HCT116 (cell line): ENCODE measurements around the gene CELA2A. TPM values are rescaled to one million over a fixed set of nuclear protein-coding genes. Genes with fewer than 3 reads are reported as not detected.

Experiments
- ATAC-seq: fragments of 200-7000 bp; cut with Tn5 transposase; 2 replicates; pipeline ENCODE4 v1.9.1; 2020; ENCODE audit warnings: mild to moderate bottlenecking, moderate library complexity
- BruUV-seq: library from RNA; stranded (reverse); fragments of 400-500 nt; replicated peaks from 2 replicates; lab custom pipeline; 2021; lab: Mats Ljungman, UMichigan
- CTCF ChIA-PET: fragments of 300-600 bp; sonication (Branson Sonifier 250); formaldehyde crosslinking; loops from one replicate; lab custom pipeline; 2021; ENCODE audit warnings: antibody characterized with exemption; lab: Charles Lee
- POLR2A ChIA-PET: fragments of 300-600, 350-600 bp; sonication (Branson Sonifier 250); formaldehyde crosslinking; loops from one replicate; lab custom pipeline; 2021; ENCODE audit warnings: antibody characterized with exemption; lab: Charles Lee
- RAD21 ChIA-PET, 2 experiments: fragments of 300-600 bp; sonication (Branson Sonifier 250); formaldehyde crosslinking; loops; one replicate each; lab custom pipeline; 2023; ENCODE audit warnings: low total read pairs in 2 of 2; ENCODE audit not compliant: uncharacterized antibody in 2 of 2, unreplicated experiment in 2 of 2, low non-redundant PET in 1 of 2; lab: Charles Lee
- DNase-seq: peaks from one replicate; pipeline ENCODE4 v3.0.0-alpha.2; 2010; ENCODE audit warnings: low read depth, low spot score
- H2AFZ ChIP-seq: fragments of 200-600 bp; shearing (Covaris generic), sonication (generic); 2 replicates; pipeline ENCODE4 v1.6.1; 2017; ENCODE audit warnings: low read depth, mixed run types, mixed read lengths, antibody characterized with exemption, low read length; ENCODE audit not compliant: poor library complexity, severe bottlenecking
- H3K27ac ChIP-seq: 2 replicates; pipeline ENCODE4 v1.5.1; 2012; ENCODE audit warnings: low read depth, low read length
- H3K27me3 ChIP-seq: fragments of 200-600 bp; sonication (generic); 2 replicates; pipeline ENCODE4 v1.6.1; 2016; ENCODE audit warnings: mixed run types, low read length, mixed read lengths; ENCODE audit not compliant: insufficient read depth
- H3K36me3 ChIP-seq, 2 experiments: fragments of 200-500 bp in 1 of 2; fragments of 200-600 bp in 1 of 2; sonication (Bioruptor generic) in 1 of 2; sonication (generic) in 1 of 2; 2 replicates each; pipeline versions ENCODE4 v1.5.1 to v1.6.1; 2014 to 2016; ENCODE audit warnings: low read length in 2 of 2, inconsistent platforms in 1 of 2, mixed read lengths in 1 of 2, mixed run types in 1 of 2; ENCODE audit not compliant: insufficient read depth in 2 of 2, control insufficient read depth in 1 of 2
- H3K4me1 ChIP-seq, 2 experiments: fragments of 200-600 bp in 1 of 2; sonication (generic) in 1 of 2; 2 replicates each; pipeline versions ENCODE4 v1.5.1 to v1.6.1; 2012 to 2017; ENCODE audit warnings: low read length in 2 of 2, inconsistent platforms in 1 of 2, mild to moderate bottlenecking in 1 of 2, mixed read lengths in 1 of 2, mixed run types in 1 of 2, moderate library complexity in 1 of 2; ENCODE audit not compliant: insufficient read depth in 2 of 2, control insufficient read depth in 1 of 2
- H3K4me2 ChIP-seq: fragments of 200-600 bp; sonication (generic); 2 replicates; pipeline ENCODE4 v1.6.1; 2017; ENCODE audit warnings: mixed run types, low read length, mixed read lengths
- H3K4me3 ChIP-seq, 2 experiments: fragments of 200-600 bp in 1 of 2; sonication (generic) in 1 of 2; replicated peaks in 1 of 2; 2 replicates each; pipeline ENCODE4 v1.5.1; 2011 to 2016; ENCODE audit warnings: low read length in 2 of 2, control low read depth in 1 of 2, low read depth in 1 of 2, mild to moderate bottlenecking in 1 of 2, mixed read lengths in 1 of 2, mixed run types in 1 of 2
- H3K79me2 ChIP-seq: fragments of 200-600 bp; sonication (generic); 2 replicates; pipeline ENCODE4 v1.6.1; 2017; ENCODE audit warnings: mild to moderate bottlenecking, mixed run types, low read length, moderate library complexity, mixed read lengths; ENCODE audit not compliant: insufficient read depth
- H3K9ac ChIP-seq: fragments of 200-600 bp; sonication (generic); 2 replicates; pipeline ENCODE4 v1.6.1; 2016; ENCODE audit warnings: low read length, mixed read lengths
- H3K9me2 ChIP-seq: fragments of 200-600 bp; sonication (generic), shearing (Covaris generic); 2 replicates; pipeline ENCODE4 v1.6.1; 2017; ENCODE audit warnings: mixed run types, mild to moderate bottlenecking, moderate library complexity; ENCODE audit not compliant: insufficient read depth
- H3K9me3 ChIP-seq, 2 experiments: fragments of 200-500 bp in 1 of 2; fragments of 200-600 bp in 1 of 2; sonication (Bioruptor generic) in 1 of 2; sonication (generic) in 1 of 2; 2 replicates each; pipeline ENCODE4 v1.6.1; 2014 to 2017; ENCODE audit warnings: low read length in 2 of 2, mixed read lengths in 2 of 2, inconsistent platforms in 1 of 2, low read depth in 1 of 2, mild to moderate bottlenecking in 1 of 2, mixed run types in 1 of 2, moderate library complexity in 1 of 2; ENCODE audit not compliant: control insufficient read depth in 1 of 2, insufficient read depth in 1 of 2
- H4K20me1 ChIP-seq: fragments of 200-600 bp; sonication (generic), shearing (Covaris generic); 2 replicates; pipeline ENCODE4 v1.6.1; 2017; ENCODE audit warnings: mixed run types, mild to moderate bottlenecking, moderate library complexity; ENCODE audit not compliant: insufficient read depth
- ATF3 ChIP-seq: IDR thresholded peaks from 2 replicates; pipeline ENCODE4 v1.6.1; 2012
- CBX3 ChIP-seq: IDR thresholded peaks from 2 replicates; pipeline ENCODE4 v1.6.1; 2012; ENCODE audit warnings: low read depth
- EGR1 ChIP-seq: IDR thresholded peaks from 2 replicates; pipeline ENCODE4 v1.6.1; 2012; ENCODE audit warnings: low read depth
- ELF1 ChIP-seq: IDR thresholded peaks from 2 replicates; pipeline ENCODE4 v1.6.1; 2012; ENCODE audit warnings: low read depth, borderline replicate concordance
- EZH2phosphoT487 ChIP-seq: fragments of 200-600 bp; IDR thresholded peaks from 2 replicates; pipeline ENCODE4 v1.6.1; 2018; ENCODE audit warnings: antibody characterized with exemption, borderline replicate concordance
- FOSL1 ChIP-seq: IDR thresholded peaks from 2 replicates; pipeline ENCODE4 v1.6.1; 2012; ENCODE audit warnings: low read depth
- MAX ChIP-seq: IDR thresholded peaks from 2 replicates; pipeline ENCODE4 v1.6.1; 2012
- POLR2A ChIP-seq: IDR thresholded peaks from 2 replicates; pipeline ENCODE4 v1.7.0; 2011; ENCODE audit warnings: borderline replicate concordance; ENCODE audit not compliant: insufficient read depth, insufficient read length; ENCODE audit errors: extremely low read depth
- RAD21 ChIP-seq: IDR thresholded peaks from 2 replicates; pipeline ENCODE4 v1.6.1; 2012; ENCODE audit warnings: low read depth, mild to moderate bottlenecking
- REST ChIP-seq: IDR thresholded peaks from 2 replicates; pipeline ENCODE4 v1.6.1; 2012; ENCODE audit warnings: low read depth
- SIN3A ChIP-seq: IDR thresholded peaks from 2 replicates; pipeline ENCODE4 v1.6.1; 2012; ENCODE audit warnings: low read depth
- TCF7L2 ChIP-seq: IDR thresholded peaks from 2 replicates; pipeline ENCODE4 v1.7.0; 2011; ENCODE audit warnings: borderline replicate concordance, inconsistent platforms; ENCODE audit not compliant: insufficient read depth, insufficient read length; ENCODE audit errors: extremely low read depth
- YY1 ChIP-seq: IDR thresholded peaks from 2 replicates; pipeline ENCODE4 v1.6.1; 2011; ENCODE audit warnings: low read length, low read depth, moderate library complexity, mild to moderate bottlenecking; ENCODE audit not compliant: insufficient replicate concordance; ENCODE audit errors: extremely low read depth
- ZNF274 ChIP-seq: fragments of 200-500 bp; sonication (Bioruptor generic); IDR thresholded peaks from 2 replicates; pipeline ENCODE4 v1.6.1; 2014; ENCODE audit warnings: mild to moderate bottlenecking, low read depth, low read length, inconsistent platforms
- intact Hi-C: fragments of 100-400 bp; cut with micrococcal nuclease; formaldehyde crosslinking; loops from 2 replicates; pipeline ENCODE4 v1.10.0; 2022
- total RNA-seq: library from RNA; stranded (reverse); gene quantifications from one replicate; pipeline ENCODE4 v1.2.1, GENCODE V29; 2021; ENCODE audit not compliant: unreplicated experiment
- TF ChIP-seq, protein P1 (sequence below), 3 experiments: fragments of 200-600 bp in 1 of 3; sonication (generic) in 1 of 3; IDR thresholded peaks in 2 of 3; conservative IDR thresholded peaks in 1 of 3; 2 replicates each; pipeline ENCODE4 v1.5.1; 2012 to 2017; ENCODE audit warnings: low read depth in 2 of 3, low read length in 2 of 3, antibody characterized with exemption in 1 of 3, borderline replicate concordance in 1 of 3, control low read depth in 1 of 3, mild to moderate bottlenecking in 1 of 3, mixed read lengths in 1 of 3, mixed run types in 1 of 3, moderate library complexity in 1 of 3; ENCODE audit not compliant: insufficient read depth in 1 of 3
- TF ChIP-seq, protein P2 (sequence below): IDR thresholded peaks from 2 replicates; pipeline ENCODE4 v1.6.1; 2011; ENCODE audit warnings: mild to moderate bottlenecking, low read length, moderate library complexity; ENCODE audit not compliant: insufficient replicate concordance; ENCODE audit errors: extremely low read depth

CELA2A gene
- total RNA-seq, 1 experiment from 2014 or later: 1.6 TPM

DNA sequence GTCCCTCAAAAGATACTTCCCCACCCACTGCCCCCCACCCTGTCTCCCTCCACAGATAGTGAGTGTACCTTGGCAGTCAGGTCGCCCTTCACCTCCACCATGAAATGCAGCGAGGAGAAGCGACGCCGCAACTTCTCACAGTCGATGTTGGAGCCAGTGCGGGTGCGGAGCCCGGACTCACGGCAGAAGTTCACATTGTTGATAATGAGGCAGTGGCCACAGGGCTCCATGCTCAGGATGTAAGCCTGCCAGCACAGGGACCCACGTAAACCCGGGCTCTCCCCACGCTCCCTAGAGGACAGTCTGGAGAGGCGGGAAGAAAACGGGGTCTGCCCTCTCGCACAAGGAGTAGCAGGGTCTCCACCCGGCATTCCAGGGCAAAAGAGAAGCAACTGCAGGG, 50.3 kb downstream of the CELA2A start:
- ATAC-seq (no peak), DNase-seq (no peak)
- CTCF ChIA-PET: no interaction called here
- no peak overlapping the region for H3K4me3 ChIP-seq
- H3K27me3 ChIP-seq: no peaks in the 10 kb centered on the region
- no peaks in the 10 kb centered on the region for H3K36me3 ChIP-seq
- no peaks in the 10 kb centered on the region for H3K79me2 ChIP-seq
- H3K9ac ChIP-seq: no peak overlapping the region
- TF ChIP-seq ELF1 (no peak), RAD21 (no peak), CBX3 (no peak), MAX (no peak), REST (no peak), POLR2A (no peak), ZNF274 (no peak), EZH2phosphoT487 (no peak), SIN3A (no peak), FOSL1 (no peak), YY1 (no peak), TCF7L2 (no peak), ATF3 (no peak), EGR1 (no peak)
- TF ChIP-seq, protein P1, sequence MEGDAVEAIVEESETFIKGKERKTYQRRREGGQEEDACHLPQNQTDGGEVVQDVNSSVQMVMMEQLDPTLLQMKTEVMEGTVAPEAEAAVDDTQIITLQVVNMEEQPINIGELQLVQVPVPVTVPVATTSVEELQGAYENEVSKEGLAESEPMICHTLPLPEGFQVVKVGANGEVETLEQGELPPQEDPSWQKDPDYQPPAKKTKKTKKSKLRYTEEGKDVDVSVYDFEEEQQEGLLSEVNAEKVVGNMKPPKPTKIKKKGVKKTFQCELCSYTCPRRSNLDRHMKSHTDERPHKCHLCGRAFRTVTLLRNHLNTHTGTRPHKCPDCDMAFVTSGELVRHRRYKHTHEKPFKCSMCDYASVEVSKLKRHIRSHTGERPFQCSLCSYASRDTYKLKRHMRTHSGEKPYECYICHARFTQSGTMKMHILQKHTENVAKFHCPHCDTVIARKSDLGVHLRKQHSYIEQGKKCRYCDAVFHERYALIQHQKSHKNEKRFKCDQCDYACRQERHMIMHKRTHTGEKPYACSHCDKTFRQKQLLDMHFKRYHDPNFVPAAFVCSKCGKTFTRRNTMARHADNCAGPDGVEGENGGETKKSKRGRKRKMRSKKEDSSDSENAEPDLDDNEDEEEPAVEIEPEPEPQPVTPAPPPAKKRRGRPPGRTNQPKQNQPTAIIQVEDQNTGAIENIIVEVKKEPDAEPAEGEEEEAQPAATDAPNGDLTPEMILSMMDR (IDR thresholded peaks at IDR 0.05 in 2 of 3, conservative IDR thresholded peaks at IDR 0.05 in 1 of 3; ENCODE audit: borderline replicate concordance in 1 of 3, insufficient read depth in 1 of 3, low read depth in 2 of 3, low read length in 2 of 3): no peak
- TF ChIP-seq, protein P2, sequence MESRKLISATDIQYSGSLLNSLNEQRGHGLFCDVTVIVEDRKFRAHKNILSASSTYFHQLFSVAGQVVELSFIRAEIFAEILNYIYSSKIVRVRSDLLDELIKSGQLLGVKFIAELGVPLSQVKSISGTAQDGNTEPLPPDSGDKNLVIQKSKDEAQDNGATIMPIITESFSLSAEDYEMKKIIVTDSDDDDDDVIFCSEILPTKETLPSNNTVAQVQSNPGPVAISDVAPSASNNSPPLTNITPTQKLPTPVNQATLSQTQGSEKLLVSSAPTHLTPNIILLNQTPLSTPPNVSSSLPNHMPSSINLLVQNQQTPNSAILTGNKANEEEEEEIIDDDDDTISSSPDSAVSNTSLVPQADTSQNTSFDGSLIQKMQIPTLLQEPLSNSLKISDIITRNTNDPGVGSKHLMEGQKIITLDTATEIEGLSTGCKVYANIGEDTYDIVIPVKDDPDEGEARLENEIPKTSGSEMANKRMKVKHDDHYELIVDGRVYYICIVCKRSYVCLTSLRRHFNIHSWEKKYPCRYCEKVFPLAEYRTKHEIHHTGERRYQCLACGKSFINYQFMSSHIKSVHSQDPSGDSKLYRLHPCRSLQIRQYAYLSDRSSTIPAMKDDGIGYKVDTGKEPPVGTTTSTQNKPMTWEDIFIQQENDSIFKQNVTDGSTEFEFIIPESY: no peak
- BruUV-seq: no TSS peak
- no peaks in the 10 kb centered on the region for H4K20me1 ChIP-seq
- intact Hi-C loops: no loop called here
- no peaks in the 10 kb centered on the region for H3K4me1 ChIP-seq
- H3K9me2 ChIP-seq: no peaks in the 10 kb centered on the region
- no peak overlapping the region for H2AFZ ChIP-seq
- RAD21 ChIA-PET: no interaction called here
- no peak overlapping the region for H3K4me2 ChIP-seq
- POLR2A ChIA-PET: no interaction called here
- no peaks in the 10 kb centered on the region for H3K9me3 ChIP-seq
- no peak overlapping the region for H3K27ac ChIP-seq
